DLD1 (cell line): ENCODE measurements around the gene TEX13B.

ENCODE experiments used
- in situ Hi-C: cut with HindIII; loops from 2 replicates; pipeline ENCODE4 v1.10.0; 2017; ENCODE audit warnings: low sequenced_read_pairs

The TEX13B gene

DNA sequence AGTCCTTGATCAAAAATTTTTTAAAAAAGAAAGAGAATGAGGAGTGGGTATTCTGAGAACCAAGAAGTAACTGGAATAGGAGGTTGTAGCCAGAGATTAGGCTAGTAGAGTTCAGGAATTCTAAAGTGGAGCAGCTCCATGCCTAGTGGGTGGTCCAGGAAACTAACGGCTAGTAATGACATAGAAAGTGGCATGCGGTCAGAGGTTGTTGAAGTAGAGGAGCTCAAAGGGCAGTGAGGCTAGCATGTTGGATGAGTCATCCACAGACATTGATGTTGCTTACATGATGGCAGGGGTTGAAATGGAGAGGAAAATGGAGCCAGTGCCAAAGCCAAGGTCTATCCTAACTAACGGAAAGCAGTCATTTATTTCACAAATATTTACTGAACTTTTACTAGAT, 42.1 kb downstream of the TEX13B start:
- in situ Hi-C loops = no loop called here

DNA sequence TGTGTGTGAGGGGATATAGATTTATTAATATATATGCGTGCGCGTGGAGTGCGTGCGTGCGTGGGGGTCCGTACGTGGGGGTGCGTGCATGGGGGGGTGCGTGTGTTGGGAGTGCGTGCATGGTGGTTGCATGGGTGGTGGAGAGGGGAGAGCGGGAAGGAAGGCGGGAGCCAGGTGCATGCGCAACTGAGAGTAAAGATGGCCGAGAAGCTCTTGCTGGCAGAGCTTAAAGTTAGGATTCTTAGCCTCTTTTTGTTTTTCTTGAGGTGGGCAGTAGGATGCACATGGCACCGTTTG, 45.8 kb downstream of the TEX13B start:
- in situ Hi-C loops = no loop called here

DNA sequence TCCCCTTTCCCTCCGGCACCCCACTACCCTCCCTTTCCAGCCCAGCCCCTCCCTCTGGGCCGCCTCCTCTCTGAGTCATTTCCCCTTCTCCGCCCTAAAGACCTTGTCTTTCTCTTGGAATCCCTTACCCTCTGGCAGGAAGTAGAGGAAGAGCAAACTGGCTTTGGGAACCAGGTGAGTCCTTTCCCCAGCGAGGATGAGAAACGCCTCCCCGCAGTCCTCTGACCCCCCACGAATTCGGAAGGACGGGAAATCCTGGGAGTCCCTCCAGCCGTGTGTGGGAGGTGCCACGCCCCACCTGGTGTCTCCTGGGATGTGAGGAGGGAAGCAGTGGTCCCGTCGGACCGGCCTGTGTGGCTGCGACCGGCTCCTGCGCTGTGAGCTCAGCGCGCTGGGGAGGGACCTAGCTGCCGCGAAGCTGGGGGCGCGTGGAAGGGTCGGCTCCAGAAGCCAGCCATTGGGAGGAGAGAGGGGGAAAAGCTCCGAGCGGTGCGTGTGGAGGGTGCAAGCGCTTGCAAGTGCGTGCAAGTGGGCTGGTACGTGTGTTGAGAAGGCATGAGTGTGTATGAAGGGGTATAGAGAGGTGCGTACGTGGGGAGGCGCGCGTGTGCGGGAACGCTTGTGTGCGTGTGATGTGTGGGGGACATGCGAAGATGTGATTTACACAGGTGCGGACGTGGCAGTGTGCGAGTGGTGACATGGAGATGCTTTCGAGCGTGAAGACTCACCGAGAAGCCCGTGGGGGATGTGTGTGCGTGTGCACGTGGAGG, 46.3 kb downstream of the TEX13B start:
- in situ Hi-C loops = no loop called here

GRCh38 chrX:107935200-107935599, 47.0 kb downstream of the TEX13B start:
- in situ Hi-C loops = no loop called here

- in situ Hi-C loops = no loop called here
These were observed 47.9 kb downstream of the TEX13B start for GRCh38 chrX:107934262-107934661.
